Naive thymus-derived CD8-positive, alpha-beta T cell (primary cell): ENCODE measurements around the gene ZNF280B. TPM values are rescaled to one million over a fixed set of nuclear protein-coding genes. Genes with fewer than 3 reads are reported as not detected.
A peak's percentile ranks its signal among the peaks of the same experiment; 100 is the strongest.

Experiments used
- ATAC-seq, 2 donors: fragments of 150-1000 bp; cut with Tn5 transposase in 1 of 2; sonication (Bioruptor Pico), chemical (Tn5 transposase) in 1 of 2; 1 replicate in 1 of 2; 2 replicates in 1 of 2; pipeline ENCODE4 v1.10.0; 2021; ENCODE audit warnings: mild to moderate bottlenecking in 2 of 2, moderate library complexity in 2 of 2
- POLR2A ChIA-PET: fragments of 350-600 bp; sonication (Branson Sonifier 250); formaldehyde crosslinking; loops from one replicate; lab custom pipeline; 2021; ENCODE audit warnings: antibody characterized with exemption; lab: Charles Lee
- DNase-seq, 10 donors: peaks; one replicate each; pipeline versions ENCODE4 v3.0.0 to v3.0.0-alpha.2; 2020 to 2022
- H3K27ac Mint-ChIP-seq, 10 donors: one replicate each; pipeline ENCODE4 v1.8.0; 2020 to 2022; ENCODE audit warnings: mild to moderate bottlenecking in 10 of 10, mixed read lengths in 10 of 10, moderate library complexity in 4 of 10, inconsistent platforms in 1 of 10
- H3K27me3 Mint-ChIP-seq, 5 donors: one replicate each; pipeline ENCODE4 v1.8.0; 2021 to 2022; ENCODE audit warnings: mixed read lengths in 5 of 5
- H3K36me3 Mint-ChIP-seq, 3 donors: one replicate each; pipeline ENCODE4 v1.8.0; 2020 to 2022; ENCODE audit warnings: mixed read lengths in 3 of 3, mild to moderate bottlenecking in 2 of 3, inconsistent platforms in 1 of 3
- H3K4me1 Mint-ChIP-seq, 4 donors: one replicate each; pipeline ENCODE4 v1.8.0; 2021 to 2022; ENCODE audit warnings: mixed read lengths in 4 of 4
- H3K4me3 Mint-ChIP-seq, 10 donors: one replicate each; pipeline ENCODE4 v1.8.0; 2020 to 2022; ENCODE audit warnings: mild to moderate bottlenecking in 10 of 10, mixed read lengths in 10 of 10, moderate library complexity in 6 of 10, inconsistent platforms in 1 of 10
- H3K9me3 Mint-ChIP-seq, 9 donors: one replicate each; pipeline ENCODE4 v1.8.0; 2020 to 2022; ENCODE audit warnings: mixed read lengths in 9 of 9, mild to moderate bottlenecking in 3 of 9, inconsistent platforms in 1 of 9, moderate library complexity in 1 of 9
- polyA plus RNA-seq, 3 donors: library from polyadenylated mRNA; unstranded; fragments of 300-500 nt; fragmentation: Illumina TruSeq; gene quantifications; one replicate each; pipeline ENCODE4 v1.2.3, GENCODE V29; 2021
- total RNA-seq, 8 experiments: library from RNA in 2 of 8; stranded (reverse) in 2 of 8; gene quantifications; one replicate each; pipeline ENCODE4 v1.2.3 and lab custom pipeline; 2021 to 2026

ZNF280B gene
- total and polyA plus RNA-seq, 5 experiments from 2014 or later, result 2.1 to 3.0 (median 2.4) TPM

DNA sequence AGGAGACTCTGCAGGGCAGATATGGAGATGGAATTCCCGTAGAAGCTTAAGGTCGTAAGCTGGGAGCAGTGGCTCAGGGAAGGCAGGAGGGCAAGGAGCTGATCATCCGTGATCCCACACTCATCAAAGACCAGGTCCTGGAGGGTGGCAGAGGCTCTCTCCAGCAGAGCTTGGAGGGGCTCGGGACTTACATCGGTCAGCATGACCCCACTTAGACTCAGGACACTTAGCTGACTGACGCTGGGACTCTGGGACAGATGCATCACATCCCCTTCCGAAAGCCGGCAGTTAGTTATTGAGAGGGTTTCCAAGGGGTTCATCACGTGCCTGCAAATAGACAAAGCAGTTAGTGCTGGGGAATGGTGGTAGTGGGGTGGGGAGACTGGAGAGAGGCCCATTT is 39.8 kb upstream of the ZNF280B start:
- peaks cover 0 to 8% (median 0%) of the 10 kb centered on the region in 4 donors for H3K4me1 Mint-ChIP-seq

GRCh38 chr22:22547692-22548300 is 39.3 kb upstream of the ZNF280B start:
- Mint-ChIP-seq H3K27me3 (peaks cover 0 to 5% (median 0%) of the 10 kb centered on the region in 5 donors), H3K9me3 (no peaks in the 10 kb centered on the region), H3K4me3 (no peak overlapping the region), H3K36me3 (no peaks in the 10 kb centered on the region), H3K27ac (no peak overlapping the region), H3K4me1 (peaks cover 0 to 8% (median 0%) of the 10 kb centered on the region in 4 donors)
- DNase-seq (no peak), ATAC-seq (no peak)
- POLR2A ChIA-PET, result no interaction called here

More for the DNA sequence above, 39.8 kb upstream of the ZNF280B start:
- Mint-ChIP-seq H3K4me3 (no peak overlapping the region), H3K9me3 (no peaks in the 10 kb centered on the region), H3K27ac (no peak overlapping the region), H3K36me3 (no peaks in the 10 kb centered on the region), H3K27me3 (peaks cover 0 to 3% (median 0%) of the 10 kb centered on the region in 5 donors)
- ATAC-seq, result no peak
- POLR2A ChIA-PET, result no interaction called here
- no peak for DNase-seq

GRCh38 chr22:22547226-22547625 is 38.7 kb upstream of the ZNF280B start:
- ATAC-seq (no peak), DNase-seq (no peak)
- no peaks in the 10 kb centered on the region for H3K9me3 Mint-ChIP-seq
- POLR2A ChIA-PET, result no interaction called here
- no peaks in the 10 kb centered on the region for H3K36me3 Mint-ChIP-seq
- H3K4me3 Mint-ChIP-seq, result no peak overlapping the region
- H3K27me3 Mint-ChIP-seq, result peaks cover 0 to 11% (median 3%) of the 10 kb centered on the region in 5 donors
- H3K27ac Mint-ChIP-seq, result no peak overlapping the region
- H3K4me1 Mint-ChIP-seq, result peaks cover 0 to 8% (median 0%) of the 10 kb centered on the region in 4 donors

DNA sequence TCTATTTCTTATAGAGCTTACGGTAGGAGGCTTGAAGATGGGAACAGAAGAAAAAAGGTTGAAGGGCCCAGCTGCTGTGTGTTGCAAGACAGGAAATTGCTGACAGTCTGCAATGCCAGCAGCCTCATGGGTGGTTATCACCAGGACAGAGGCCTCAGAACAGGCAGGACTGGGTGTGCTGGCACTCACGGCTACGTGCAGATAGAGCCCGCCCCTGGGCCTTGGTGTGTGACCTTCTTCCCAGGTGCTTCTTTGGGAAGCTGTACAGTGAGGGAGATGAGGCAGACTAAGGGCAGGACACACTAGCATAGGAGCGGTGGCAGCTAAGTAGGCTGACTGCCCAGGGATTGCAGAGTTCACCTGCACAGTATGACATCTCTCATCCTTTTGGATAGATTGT is 37.9 kb upstream of the ZNF280B start:
- DNase-seq, result no peak
- Mint-ChIP-seq H3K27ac (no peak overlapping the region), H3K27me3 (peaks cover 0 to 18% (median 4%) of the 10 kb centered on the region in 5 donors), H3K36me3 (no peaks in the 10 kb centered on the region), H3K9me3 (no peaks in the 10 kb centered on the region), H3K4me3 (no peak overlapping the region), H3K4me1 (peaks cover 0 to 8% (median 0%) of the 10 kb centered on the region in 4 donors)
- ATAC-seq, result no peak
- POLR2A ChIA-PET, result no interaction called here

- peaks cover 0 to 8% (median 0%) of the 10 kb centered on the region in 4 donors for H3K4me1 Mint-ChIP-seq
- peaks cover 1 to 24% (median 7%) of the 10 kb centered on the region in 5 donors for H3K27me3 Mint-ChIP-seq
- POLR2A ChIA-PET, result no interaction called here
- no peaks in the 10 kb centered on the region for H3K36me3 Mint-ChIP-seq
- H3K4me3 Mint-ChIP-seq, result no peak overlapping the region
- DNase-seq (no peak), ATAC-seq (no peak)
- no peak overlapping the region for H3K27ac Mint-ChIP-seq
- H3K9me3 Mint-ChIP-seq, result no peaks in the 10 kb centered on the region
These were observed 36.5 kb upstream of the ZNF280B start for GRCh38 chr22:22545084-22545483.

- H3K4me3 Mint-ChIP-seq, result no peak overlapping the region
- no peak for DNase-seq
- POLR2A ChIA-PET, result no interaction called here
- H3K27ac Mint-ChIP-seq, result peak overlapping the region in 1 of 10 donors; percentile 51
- H3K9me3 Mint-ChIP-seq, result no peaks in the 10 kb centered on the region
- H3K36me3 Mint-ChIP-seq, result no peaks in the 10 kb centered on the region
- no peaks in the 10 kb centered on the region for H3K4me1 Mint-ChIP-seq
- no peak for ATAC-seq
- peaks cover 2 to 24% (median 12%) of the 10 kb centered on the region in 5 donors for H3K27me3 Mint-ChIP-seq
These were observed 29.9 kb upstream of the ZNF280B start for GRCh38 chr22:22538226-22538989.

DNA sequence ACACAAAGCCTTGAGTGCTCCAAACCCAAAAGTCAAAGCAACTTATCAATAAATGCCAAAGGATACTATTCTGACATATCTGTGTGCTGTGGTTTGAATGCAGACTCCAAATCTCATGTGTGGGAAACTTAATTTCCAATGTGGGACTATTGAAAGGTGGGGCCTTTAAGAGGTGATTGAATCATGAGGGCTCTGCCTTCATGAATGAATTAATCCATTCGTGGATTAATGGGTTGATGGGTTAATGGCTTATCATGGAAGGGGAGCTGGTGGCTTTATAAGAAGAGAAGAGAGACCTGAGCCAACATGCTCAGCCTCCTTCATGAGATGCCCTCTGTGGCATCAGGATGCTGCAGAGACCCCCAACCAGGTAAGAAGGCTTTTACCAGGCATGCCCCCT is 28.4 kb upstream of the ZNF280B start:
- H3K9me3 Mint-ChIP-seq, result no peaks in the 10 kb centered on the region
- no peaks in the 10 kb centered on the region for H3K4me1 Mint-ChIP-seq
- H3K36me3 Mint-ChIP-seq, result no peaks in the 10 kb centered on the region
- peaks cover 2 to 12% (median 8%) of the 10 kb centered on the region in 5 donors for H3K27me3 Mint-ChIP-seq
- no peak for ATAC-seq
- no peak for DNase-seq
- POLR2A ChIA-PET, result no interaction called here
- no peak overlapping the region for H3K27ac Mint-ChIP-seq
- H3K4me3 Mint-ChIP-seq, result no peak overlapping the region

- Mint-ChIP-seq H3K9me3 (no peaks in the 10 kb centered on the region), H3K27ac (no peak overlapping the region), H3K4me1 (no peaks in the 10 kb centered on the region), H3K27me3 (peaks cover 2 to 11% (median 6%) of the 10 kb centered on the region in 5 donors), H3K36me3 (no peaks in the 10 kb centered on the region), H3K4me3 (no peak overlapping the region)
- ATAC-seq, result no peak
- POLR2A ChIA-PET, result no interaction called here
- no peak for DNase-seq
These were observed 28.0 kb upstream of the ZNF280B start for GRCh38 chr22:22536515-22536914.

DNA sequence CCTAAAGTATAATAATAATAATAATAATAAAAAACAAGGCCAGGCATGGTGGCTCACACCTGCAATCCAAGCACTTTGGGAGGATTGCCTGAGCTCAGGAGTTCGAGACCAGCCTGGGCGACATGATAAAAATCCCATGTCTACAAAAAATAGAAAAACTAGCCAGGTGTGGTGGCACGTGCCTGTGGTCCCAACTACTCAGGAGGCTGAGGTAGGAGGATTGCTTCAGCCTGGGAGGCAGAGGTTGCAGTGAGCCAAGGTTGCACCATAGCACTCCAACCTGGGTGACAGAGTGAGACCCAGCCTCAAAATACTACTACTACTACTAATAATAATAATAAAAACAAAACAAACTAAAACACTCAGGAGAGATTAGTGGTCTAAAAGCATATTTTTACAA is 27.1 kb upstream of the ZNF280B start:
- Mint-ChIP-seq H3K27me3 (peaks cover 0 to 11% (median 1%) of the 10 kb centered on the region in 5 donors), H3K9me3 (no peaks in the 10 kb centered on the region), H3K36me3 (no peaks in the 10 kb centered on the region), H3K4me1 (no peaks in the 10 kb centered on the region), H3K27ac (no peak overlapping the region), H3K4me3 (no peak overlapping the region)
- DNase-seq (no peak), ATAC-seq (no peak)
- POLR2A ChIA-PET, result no interaction called here

DNA sequence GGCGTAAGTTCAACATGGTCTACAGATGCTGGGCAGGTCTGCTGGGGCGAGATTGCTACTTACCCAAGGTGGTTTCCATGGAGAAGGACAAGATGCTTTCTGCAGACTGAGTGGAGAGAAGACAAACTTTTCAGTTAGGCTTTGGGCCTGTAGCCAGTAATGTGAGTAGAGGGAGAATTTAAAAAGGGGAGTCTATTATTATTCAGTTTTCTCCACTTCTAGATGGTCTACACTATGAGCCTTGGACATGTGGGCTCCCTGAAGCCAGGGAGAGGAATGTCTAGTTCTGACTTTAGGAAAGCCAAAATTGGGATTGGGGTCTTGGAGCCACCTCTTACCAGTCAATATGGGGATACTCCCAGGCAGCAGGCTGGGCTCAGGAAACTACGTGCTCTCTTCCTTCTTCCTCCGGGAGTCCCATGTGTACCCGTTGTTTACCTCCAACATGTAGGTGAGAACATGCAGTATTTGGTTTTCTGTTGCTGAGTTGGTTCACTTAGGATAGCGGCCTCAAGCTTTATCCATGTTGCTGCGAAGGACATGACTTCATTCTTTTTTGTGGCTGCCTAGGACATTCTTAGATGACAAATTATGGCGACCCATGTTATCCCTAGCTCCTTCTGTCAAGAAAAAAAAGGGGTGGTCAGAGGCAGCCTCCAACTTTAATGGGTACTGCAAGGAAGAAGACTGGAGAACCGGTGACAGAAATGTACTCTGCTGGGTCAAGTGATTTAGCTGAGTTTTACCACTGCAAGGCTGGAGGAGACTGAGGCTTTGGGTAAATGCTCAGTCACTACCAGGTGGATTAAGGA is 26.3 kb upstream of the ZNF280B start:
- Mint-ChIP-seq H3K27me3 (peaks cover 0 to 11% (median 1%) of the 10 kb centered on the region in 5 donors), H3K27ac (no peak overlapping the region), H3K4me1 (no peaks in the 10 kb centered on the region), H3K4me3 (no peak overlapping the region), H3K36me3 (no peaks in the 10 kb centered on the region), H3K9me3 (no peaks in the 10 kb centered on the region)
- ATAC-seq, result no peak
- POLR2A ChIA-PET, result no interaction called here
- DNase-seq, result no peak

- no peak for DNase-seq
- Mint-ChIP-seq H3K27ac (no peak overlapping the region), H3K4me3 (no peak overlapping the region), H3K9me3 (no peaks in the 10 kb centered on the region), H3K4me1 (no peaks in the 10 kb centered on the region), H3K36me3 (no peaks in the 10 kb centered on the region), H3K27me3 (peaks cover 0 to 11% (median 1%) of the 10 kb centered on the region in 5 donors)
- no peak for ATAC-seq
- POLR2A ChIA-PET, result no interaction called here
These were observed 25.3 kb upstream of the ZNF280B start for GRCh38 chr22:22533863-22534262.

GRCh38 chr22:22533417-22533816 is 24.9 kb upstream of the ZNF280B start:
- Mint-ChIP-seq H3K36me3 (no peaks in the 10 kb centered on the region), H3K4me1 (no peaks in the 10 kb centered on the region), H3K4me3 (no peak overlapping the region), H3K9me3 (no peaks in the 10 kb centered on the region), H3K27me3 (peaks cover 0 to 9% (median 0%) of the 10 kb centered on the region in 5 donors), H3K27ac (no peak overlapping the region)
- ATAC-seq (no peak), DNase-seq (no peak)
- POLR2A ChIA-PET, result no interaction called here
